NCI-H1092 (cell line): Measurements from ENCODE around the gene PTPN2.

Source experiments
- DNase-seq: peaks from one replicate; lab custom pipeline; 2025; lab: John Stamatoyannopoulos, UW

PTPN2 gene

DNA sequence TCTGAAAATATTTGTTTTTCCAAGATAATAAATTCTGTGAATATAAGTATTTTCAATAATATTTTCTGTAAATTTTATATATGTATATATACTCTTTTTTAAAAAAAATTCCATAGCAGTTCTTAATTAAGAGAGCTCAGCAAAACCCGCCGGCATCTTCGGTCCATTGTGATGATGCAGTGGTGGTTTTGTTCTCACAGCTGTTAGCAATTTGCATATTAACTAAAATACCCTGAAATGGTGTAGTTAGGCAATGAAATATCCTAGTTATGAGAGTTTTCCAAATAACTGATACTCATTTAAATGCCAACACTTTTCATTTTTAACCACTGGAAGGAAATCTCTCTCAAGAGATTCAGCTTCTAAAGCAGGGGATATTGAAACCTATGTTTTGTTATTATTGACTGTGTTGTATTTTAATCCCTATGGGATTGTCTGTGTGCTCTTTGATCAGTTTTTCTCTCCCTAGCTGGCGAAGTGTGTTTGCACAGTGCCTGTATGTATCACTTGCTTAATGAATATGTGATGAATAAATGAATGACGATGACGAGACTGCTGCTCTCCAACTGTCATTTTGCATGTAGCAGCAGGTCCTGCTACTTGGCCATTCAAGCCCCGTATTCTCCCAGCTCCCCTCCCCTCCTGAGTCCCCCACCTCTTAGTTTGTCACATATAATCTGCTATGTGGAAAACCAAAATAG, 138.8 kb downstream of the PTPN2 start:
- no peak for DNase-seq

DNA sequence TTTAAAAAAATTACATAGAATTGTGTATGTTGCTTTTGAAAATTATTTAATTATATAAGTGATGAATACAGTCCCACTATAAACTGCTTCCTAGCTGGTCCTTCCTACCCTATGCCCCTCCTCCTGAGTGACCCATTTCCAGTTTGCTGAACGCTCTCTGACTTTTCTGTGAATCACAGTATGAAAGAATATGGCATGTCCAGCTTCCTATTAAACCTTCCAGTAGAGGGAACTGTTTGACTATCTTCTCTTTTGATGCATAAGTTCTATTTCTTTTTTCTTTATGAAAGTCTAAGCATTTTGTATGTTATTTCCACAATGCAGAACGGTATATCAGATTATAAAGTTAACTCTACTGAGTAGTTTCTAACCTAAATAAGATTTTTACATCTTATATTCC, 139.9 kb downstream of the PTPN2 start:
- peak; percentile 3 for DNase-seq

- no peak for DNase-seq
Measured at GRCh38 chr18:12742453-12742852, 141.6 kb downstream of the PTPN2 start.
